HG03571 (cell line): ENCODE measurements around the gene ARHGAP8.
"Not testable (repeated sequence)": the region's sequence is repeated elsewhere in the genome, so short reads cannot be mapped to it uniquely, and the experiment has no call there.

Source experiments
- ATAC-seq: cut with Tn5 transposase; IDR thresholded peaks from one replicate; pipeline ENCODE4 v1.9.1; 2021; ENCODE audit not compliant: unreplicated experiment

The ARHGAP8 gene

DNA sequence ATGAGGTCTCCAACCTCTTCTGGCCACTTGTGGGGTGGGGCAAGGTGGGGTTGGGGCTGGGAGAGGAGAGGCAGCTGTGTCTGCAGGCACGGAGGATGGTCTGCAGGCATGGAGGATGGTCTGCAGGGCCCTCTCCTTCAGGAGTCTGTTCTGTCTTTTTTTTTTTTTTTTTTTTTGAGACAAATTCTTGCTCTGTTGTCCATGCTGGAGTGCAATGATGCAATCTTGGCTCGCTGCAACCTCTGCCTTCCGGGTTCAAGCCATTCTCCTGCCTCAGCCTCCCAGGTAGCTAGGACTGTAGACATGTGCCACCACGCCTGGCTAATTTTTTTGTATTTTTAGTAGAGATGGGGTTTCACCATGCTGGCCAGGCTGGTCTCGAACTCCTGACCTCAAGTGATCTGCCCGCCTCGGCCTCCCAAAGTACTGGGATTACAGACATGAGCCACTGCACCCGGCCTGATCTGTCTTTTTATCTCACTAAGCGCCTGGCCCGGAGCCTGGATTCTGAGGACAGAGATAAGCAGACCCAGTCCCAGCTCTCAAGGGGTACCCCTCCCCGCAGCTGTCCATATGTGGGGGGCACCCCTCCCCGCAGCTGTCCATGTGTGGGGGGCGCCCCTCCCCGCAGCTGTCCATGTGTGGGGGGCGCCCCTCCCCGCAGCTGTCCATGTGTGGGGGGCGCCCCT, 47.7 kb downstream of the ARHGAP8 start:
- not testable (repeated sequence) for ATAC-seq

GRCh38 chr22:44801476-44801875, 49.1 kb downstream of the ARHGAP8 start:
- ATAC-seq = no peak

- ATAC-seq = no peak
Observed at GRCh38 chr22:44802071-44802700, 49.8 kb downstream of the ARHGAP8 start.

DNA sequence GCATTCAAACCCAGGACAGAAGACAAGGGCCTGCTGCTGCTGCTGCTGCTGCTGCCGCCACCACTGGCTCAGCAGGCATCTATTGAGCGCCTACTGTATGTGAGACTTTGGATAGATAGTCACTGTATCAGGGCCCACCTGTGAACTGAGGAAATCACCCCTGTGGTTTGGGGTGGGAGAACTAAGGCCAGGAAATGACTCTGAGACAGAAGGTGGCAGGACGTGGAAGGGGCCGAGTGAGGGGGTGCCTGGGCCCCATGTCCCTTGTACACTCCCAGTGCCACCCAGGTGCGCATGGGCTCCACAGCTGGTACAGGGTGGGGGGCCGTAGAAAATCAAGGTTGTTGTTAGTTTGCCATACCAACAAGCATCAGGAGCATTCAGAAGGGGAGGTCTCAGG, 50.6 kb downstream of the ARHGAP8 start:
- no peak for ATAC-seq

GRCh38 chr22:44804327-44804726, 52.0 kb downstream of the ARHGAP8 start:
- no peak for ATAC-seq

GRCh38 chr22:44805711-44806110, 53.3 kb downstream of the ARHGAP8 start:
- ATAC-seq = no peak

- ATAC-seq = no peak
Observed at GRCh38 chr22:44807232-44807631, 54.9 kb downstream of the ARHGAP8 start.

DNA sequence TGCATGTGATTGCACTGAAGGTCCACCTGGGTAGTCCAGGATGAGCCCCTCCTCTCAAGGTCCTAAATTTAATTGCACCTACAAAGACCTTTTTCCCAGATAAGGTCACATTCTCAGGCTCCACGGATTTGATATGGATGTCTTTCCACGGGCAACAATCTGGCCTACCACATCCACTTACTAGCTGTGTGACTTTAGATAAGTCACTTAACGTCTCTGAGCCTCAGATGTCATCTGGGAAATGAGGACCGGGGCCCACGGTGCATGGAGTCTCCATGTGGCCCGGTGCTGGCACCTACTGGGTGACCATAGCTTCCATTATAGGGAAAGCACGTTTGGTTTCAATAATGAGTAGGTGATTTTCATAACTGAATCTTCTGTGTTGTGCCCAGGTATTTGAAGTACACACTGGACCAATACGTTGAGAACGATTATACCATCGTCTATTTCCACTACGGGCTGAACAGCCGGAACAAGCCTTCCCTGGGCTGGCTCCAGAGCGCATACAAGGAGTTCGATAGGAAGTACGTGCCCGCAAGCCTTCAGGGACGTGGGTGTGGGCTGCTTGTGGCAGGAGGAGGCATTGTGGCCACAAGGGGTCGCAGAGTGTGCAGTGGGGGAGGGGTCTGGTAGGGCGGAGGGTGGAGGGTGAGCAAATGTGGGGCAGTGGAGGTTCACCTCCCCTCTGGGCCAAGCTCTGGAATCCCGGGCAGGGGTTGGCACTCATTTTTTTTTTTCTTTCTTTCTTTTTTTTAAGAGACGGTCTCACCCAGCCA, 55.7 kb downstream of the ARHGAP8 start:
- ATAC-seq = no peak

- no peak for ATAC-seq
Observed at GRCh38 chr22:44809456-44809855, 57.1 kb downstream of the ARHGAP8 start.

DNA sequence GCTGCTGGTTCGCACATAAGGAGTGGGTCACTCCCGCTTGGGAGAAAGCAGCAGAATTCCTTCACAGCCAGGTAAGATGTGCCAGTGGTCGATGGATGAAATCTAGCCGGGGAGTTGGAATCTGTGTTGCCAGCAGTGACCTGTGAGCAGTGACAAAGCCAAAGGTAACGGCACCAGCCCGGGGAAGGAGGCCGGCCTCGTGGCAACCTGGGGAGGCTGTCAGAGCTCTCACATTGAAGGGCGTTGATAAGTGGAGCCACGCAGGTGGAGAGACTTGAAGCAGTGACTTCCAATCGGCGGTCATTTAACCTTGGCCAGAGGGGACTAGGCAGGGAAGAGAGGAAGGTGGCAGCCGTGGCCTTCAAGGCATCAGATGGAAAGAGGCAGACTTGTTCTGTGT, 58.8 kb downstream of the ARHGAP8 start:
- ATAC-seq = no peak

- no peak for ATAC-seq
Observed at GRCh38 chr22:44813416-44813815, 61.0 kb downstream of the ARHGAP8 start.

DNA sequence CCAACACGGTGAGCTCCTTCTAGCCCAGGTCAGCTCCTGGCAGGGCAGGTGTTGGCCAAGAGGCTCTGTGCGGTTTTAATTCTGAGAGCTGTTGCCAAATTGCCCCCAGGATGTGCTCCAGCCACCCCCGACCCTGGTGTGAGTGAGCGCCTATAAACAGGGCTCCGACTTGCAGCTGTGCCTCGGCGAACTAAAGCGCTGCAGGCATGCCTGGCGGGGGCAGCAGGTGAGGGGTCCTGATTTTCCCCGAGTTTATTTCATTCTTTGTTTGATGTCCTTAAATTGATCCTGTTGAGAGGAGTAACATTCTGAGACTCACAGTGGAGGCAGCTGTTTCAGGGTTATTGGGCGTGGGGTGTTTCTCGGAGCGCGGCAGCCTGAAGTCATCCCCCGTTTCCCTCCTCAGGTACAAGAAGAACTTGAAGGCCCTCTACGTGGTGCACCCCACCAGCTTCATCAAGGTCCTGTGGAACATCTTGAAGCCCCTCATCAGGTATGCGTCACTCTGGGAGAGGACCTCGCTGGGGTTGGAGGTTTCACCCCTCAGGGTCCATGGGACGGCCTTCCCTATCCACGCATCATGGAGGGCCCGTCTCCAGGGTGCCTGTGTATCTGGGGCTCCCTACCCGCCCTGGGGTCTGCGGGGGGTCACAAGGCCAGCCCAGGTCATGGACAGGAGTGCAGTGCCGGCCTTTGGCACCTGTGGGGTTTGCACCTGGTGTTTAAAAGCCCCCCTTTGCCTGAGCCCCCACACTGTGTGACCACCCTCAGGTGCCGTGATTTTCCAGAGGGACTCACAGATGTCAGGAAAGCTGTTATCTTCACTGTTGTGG, 62.1 kb downstream of the ARHGAP8 start:
- no peak for ATAC-seq

GRCh38 chr22:44815099-44816070, 63.0 kb downstream of the ARHGAP8 start:
- ATAC-seq = no peak

DNA sequence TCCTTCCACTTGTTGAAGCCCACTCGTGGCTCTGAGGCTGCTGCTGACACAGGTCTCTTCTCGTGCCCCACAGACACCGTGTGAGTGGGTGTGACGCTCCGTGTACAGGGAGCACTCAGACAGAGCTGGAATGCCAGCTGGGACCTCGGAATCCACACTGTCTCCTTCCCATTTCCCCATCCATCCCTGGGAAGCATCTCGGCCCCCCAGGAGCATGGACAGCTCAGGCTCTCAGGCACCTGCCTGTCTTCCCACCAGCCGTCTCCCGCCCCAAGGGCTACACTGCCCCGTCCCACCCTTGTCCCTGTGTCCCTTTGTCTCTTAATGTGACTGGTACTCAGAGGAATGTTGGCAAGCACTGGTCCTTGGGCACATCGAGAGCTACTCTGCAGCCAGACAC, 63.8 kb downstream of the ARHGAP8 start:
- no peak for ATAC-seq

DNA sequence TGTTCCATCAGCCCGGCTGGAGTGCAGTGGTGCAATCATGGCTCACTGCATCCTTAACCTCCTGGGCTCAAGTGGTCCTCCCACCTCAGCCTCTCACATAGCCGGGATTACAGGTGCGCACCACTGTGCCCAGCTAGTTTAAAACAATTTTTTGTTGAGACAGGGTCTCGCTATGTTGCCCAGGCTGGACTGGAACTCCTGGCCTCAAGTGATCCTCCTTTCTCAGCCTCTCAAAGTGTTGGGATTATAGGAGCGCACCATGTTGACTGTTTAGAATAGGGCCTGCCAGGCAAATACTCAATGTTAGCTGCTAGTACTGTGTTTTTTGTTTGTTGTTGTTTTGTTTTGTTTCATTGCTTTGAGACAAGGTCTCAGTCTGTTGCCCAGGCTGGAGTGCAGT, 66.4 kb downstream of the ARHGAP8 start:
- no peak for ATAC-seq

DNA sequence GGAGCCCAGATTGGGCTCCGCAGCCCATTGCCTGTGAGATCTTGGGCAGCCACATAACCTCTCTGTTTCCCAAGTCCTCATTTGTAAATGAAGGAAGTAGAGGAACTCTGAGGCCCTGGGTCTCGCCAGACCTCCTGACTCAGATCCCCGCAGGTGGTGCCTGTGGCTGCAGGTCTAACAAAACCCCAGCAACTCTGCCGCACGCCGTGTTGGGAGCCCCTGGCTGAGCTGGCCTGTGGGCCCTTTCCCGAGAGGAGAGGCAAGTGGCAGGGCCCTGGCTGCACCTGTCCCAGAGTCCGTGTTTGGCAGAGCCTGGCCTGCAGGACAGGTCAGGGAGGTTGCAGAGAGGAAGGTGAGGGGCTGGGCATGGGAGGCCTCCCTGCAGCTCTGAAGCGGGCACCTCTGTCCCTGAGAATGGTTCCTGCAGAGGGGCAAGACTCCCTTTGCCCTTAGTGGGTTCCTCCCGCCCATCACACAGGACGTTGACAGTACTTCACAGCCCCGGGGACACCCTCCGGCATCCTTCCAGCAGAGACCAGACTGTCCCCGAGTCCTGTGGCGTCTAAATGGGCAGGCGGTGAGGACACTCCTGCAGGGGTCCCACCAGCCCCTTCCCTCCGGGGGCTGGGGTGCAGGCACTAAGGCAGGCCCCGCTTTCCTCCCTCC, 67.7 kb downstream of the ARHGAP8 start:
- ATAC-seq = no peak

GRCh38 chr22:44821741-44822475, 69.5 kb downstream of the ARHGAP8 start:
- no peak for ATAC-seq

DNA sequence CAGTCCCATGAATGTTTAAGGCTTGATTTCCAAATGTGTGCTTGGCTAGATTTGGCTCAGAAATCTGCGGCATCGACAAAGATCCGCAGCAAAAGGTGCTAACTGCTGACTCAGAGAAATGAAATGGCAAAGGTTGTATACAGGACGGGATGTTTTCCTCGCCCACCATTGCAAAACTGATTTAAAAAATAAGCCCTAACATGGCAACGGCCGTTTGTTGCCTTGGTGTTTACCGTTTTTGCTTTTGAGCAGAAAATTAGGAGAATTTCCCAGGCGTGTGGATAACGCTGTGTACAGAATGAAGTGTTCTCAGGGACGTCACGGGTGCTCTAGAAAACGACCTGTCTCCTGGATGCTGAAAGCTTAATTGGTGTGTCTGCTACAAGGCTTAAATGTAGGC, 70.2 kb downstream of the ARHGAP8 start:
- ATAC-seq = no peak

- ATAC-seq = no peak
Observed at GRCh38 chr22:44823396-44823795, 71.0 kb downstream of the ARHGAP8 start.
